Left lung (tissue), 10 donors: Measurements from ENCODE around the gene TPSD1. TPM values are rescaled to one million over a fixed set of nuclear protein-coding genes. Genes with fewer than 3 reads are reported as not detected.

Experiments used
- ATAC-seq: fragments of 200-7000 bp; cut with Tn5 transposase; one replicate; pipeline ENCODE4 v1.9.1; 2020; ENCODE audit warnings: moderate library complexity
- DNase-seq, 4 donors: peaks; one replicate each; pipeline ENCODE4 v3.0.0-alpha.2; 2013 to 2020
- H3K27ac ChIP-seq, 2 donors: fragments of 200-600 bp; sonication (generic) in 1 of 2; one replicate each; pipeline versions ENCODE4 v1.5.0 to v1.8.0; 2020 to 2021
- H3K27me3 ChIP-seq, 2 donors: fragments of 200-600 bp; sonication (generic) in 1 of 2; one replicate each; pipeline versions ENCODE4 v1.5.0 to v1.8.0; 2020 to 2021
- H3K36me3 ChIP-seq, 2 donors: fragments of 200-600 bp; sonication (generic) in 1 of 2; one replicate each; pipeline versions ENCODE4 v1.5.0 to v1.8.0; 2020 to 2021
- H3K4me1 ChIP-seq, 2 donors: fragments of 200-600 bp; one replicate each; pipeline ENCODE4 v1.8.0; 2021
- H3K4me3 ChIP-seq, 2 donors: fragments of 200-600 bp; sonication (generic) in 1 of 2; one replicate each; pipeline versions ENCODE4 v1.5.0 to v1.8.0; 2020 to 2021; ENCODE audit warnings: mild to moderate bottlenecking in 1 of 2
- H3K9me3 ChIP-seq, 2 donors: fragments of 200-600 bp; sonication (generic) in 1 of 2; one replicate each; pipeline versions ENCODE4 v1.5.0 to v1.8.0; 2020 to 2021
- CTCF ChIP-seq, 2 donors: fragments of 200-600 bp; sonication (generic) in 1 of 2; IDR thresholded peaks; one replicate each; pipeline versions ENCODE4 v1.5.0 to v1.8.0; 2021; ENCODE audit warnings: antibody characterized with exemption in 2 of 2
- intact Hi-C, 2 donors: fragments of 100-400 bp; cut with DNase I; formaldehyde crosslinking; loops; one replicate each; pipeline versions ENCODE4 v1.11.2 to v1.14.2; 2022
- polyA plus RNA-seq, 6 donors: library from polyadenylated mRNA; unstranded; fragments of 120-200 nt; gene quantifications; one replicate each; pipeline ENCODE4 v1.2.1, GENCODE V29; 2013; ENCODE audit not compliant: insufficient read length in 6 of 6
- total RNA-seq, 2 donors: library from RNA; stranded (reverse); fragmentation: NEBNext Ultra II Directional; extraction: Animal tissue kit (Norgen Biotek cat#: 25700); gene quantifications; one replicate each; pipeline ENCODE4 v1.2.1, GENCODE V29; 2021
- donor health status: DM: no; HTN: yes; CAD: no.
- donor health status: DM: no; HTN: no; CAD: no.

TPSD1 gene
- total and polyA plus RNA-seq, 8 donors = 0.37 TPM; not detected in 7

DNA sequence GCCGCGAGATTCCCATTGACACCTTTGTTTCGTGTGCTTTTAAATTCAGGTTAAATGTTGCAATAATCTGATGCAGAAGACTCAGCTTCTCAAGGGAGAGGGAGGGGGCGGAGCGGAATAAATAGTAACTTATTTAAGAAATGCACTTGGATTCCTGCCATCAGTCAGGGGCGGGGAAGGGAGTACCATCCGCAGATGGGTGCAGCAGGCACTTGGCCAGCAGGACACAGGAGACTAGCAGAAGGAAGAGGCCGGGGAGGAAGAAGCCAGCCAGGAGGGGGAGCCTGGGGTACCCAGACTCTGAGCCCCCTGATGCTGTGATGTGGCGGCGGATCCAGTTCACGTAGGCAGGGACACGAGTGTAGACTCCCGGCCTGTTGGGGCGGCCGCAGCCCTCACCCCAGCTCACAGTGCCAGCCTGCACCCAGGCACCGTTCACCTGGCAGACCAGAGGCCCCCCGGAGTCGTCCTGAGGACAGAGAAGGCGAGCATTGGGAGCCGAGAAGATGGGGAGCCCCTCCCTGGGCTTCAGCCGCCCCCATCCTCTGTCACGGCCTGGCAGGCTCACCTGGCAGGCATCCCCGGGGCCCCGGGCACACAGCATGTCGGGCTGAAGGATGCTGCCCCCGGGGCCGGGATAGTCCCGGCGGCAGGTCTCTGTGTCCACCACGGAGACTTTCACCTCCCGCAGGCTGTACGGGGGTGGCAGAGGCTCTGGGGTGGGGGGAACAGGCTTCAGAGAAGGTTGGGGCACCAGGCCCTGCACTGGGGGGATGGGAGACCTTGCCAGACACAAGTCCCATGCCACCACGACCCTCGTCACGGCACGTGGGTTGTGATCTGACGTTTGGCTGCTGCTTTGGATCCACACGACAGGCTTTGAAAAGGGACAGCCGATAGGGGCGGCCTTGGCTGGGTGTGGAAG, 34.0 kb upstream of the TPSD1 start:
- peaks cover 0 to 44% of the 10 kb centered on the region in 2 donors for H3K27me3 ChIP-seq
- H3K9me3 ChIP-seq = no peaks in the 10 kb centered on the region
- DNase-seq (no peak), ATAC-seq (no peak)
- H3K4me1 ChIP-seq = no peaks in the 10 kb centered on the region
- intact Hi-C loops = no loop called here
- H3K4me3 ChIP-seq = no peak overlapping the region
- no peak overlapping the region for H3K27ac ChIP-seq
- no peaks in the 10 kb centered on the region for H3K36me3 ChIP-seq
- no peak for TF ChIP-seq CTCF (IDR thresholded peaks at IDR 0.05)

- intact Hi-C loops = no loop called here
- DNase-seq (no peak), ATAC-seq (no peak)
- Histone ChIP-seq H3K9me3 (no peaks in the 10 kb centered on the region), H3K27me3 (peaks cover 0 to 44% of the 10 kb centered on the region in 2 donors), H3K4me1 (no peaks in the 10 kb centered on the region), H3K27ac (no peak overlapping the region), H3K4me3 (no peak overlapping the region), H3K36me3 (no peaks in the 10 kb centered on the region)
- no peak for TF ChIP-seq CTCF (IDR thresholded peaks at IDR 0.05)
These were observed 33.1 kb upstream of the TPSD1 start for GRCh38 chr16:1222553-1223354.

- Histone ChIP-seq H3K27ac (no peak overlapping the region), H3K4me3 (no peak overlapping the region), H3K9me3 (no peaks in the 10 kb centered on the region), H3K4me1 (no peaks in the 10 kb centered on the region), H3K27me3 (peaks cover 0 to 44% of the 10 kb centered on the region in 2 donors), H3K36me3 (no peaks in the 10 kb centered on the region)
- intact Hi-C loops = no loop called here
- no peak for ATAC-seq
- TF ChIP-seq CTCF (IDR thresholded peaks at IDR 0.05) = no peak
- no peak for DNase-seq
These were observed 32.3 kb upstream of the TPSD1 start for GRCh38 chr16:1223355-1224214.

GRCh38 chr16:1224558-1224957, 31.3 kb upstream of the TPSD1 start:
- ATAC-seq (no peak), DNase-seq (no peak)
- H3K27me3 ChIP-seq = peaks cover 0 to 44% of the 10 kb centered on the region in 2 donors
- intact Hi-C loops = no loop called here
- H3K27ac ChIP-seq = no peak overlapping the region
- H3K36me3 ChIP-seq = no peaks in the 10 kb centered on the region
- TF ChIP-seq CTCF (IDR thresholded peaks at IDR 0.05) = no peak
- no peaks in the 10 kb centered on the region for H3K9me3 ChIP-seq
- no peak overlapping the region for H3K4me3 ChIP-seq
- H3K4me1 ChIP-seq = no peaks in the 10 kb centered on the region
